ENCODE data around the gene COL7A1. TPM values are rescaled to one million over a fixed set of nuclear protein-coding genes. Genes with fewer than 3 reads are reported as not detected.

Gene COL7A1
- total RNA-seq: 1 to 10 TPM; 1.0 to 1.6 TPM

GRCh38 chr3:48595075-48595525, at the start of gene COL7A1:
Gene COL7A1 (minus strand): TSS chr3:48595329. CDS start chr3:48595159, 170 bp downstream.
- ATAC-seq (ENCODE audit: low read depth) (no peak), DNase-seq (no peak)
- POLR2A ChIA-PET: no interaction called here
- Mint-ChIP-seq H3K4me1 (peaks cover 4% of the 10 kb centered on the region), H3K36me3 (peaks cover 4% of the 10 kb centered on the region), H3K27ac (no peak within 1 kb of the TSS), H3K4me3 (no peak within 1 kb of the TSS), H3K27me3 (peaks cover 26% of the 10 kb centered on the region), H3K9me3 (no peaks in the 10 kb centered on the region)

- DNase-seq (no peak), ATAC-seq (ENCODE audit: low read depth) (no peak)
- POLR2A ChIA-PET: no interaction called here
- H3K27ac Mint-ChIP-seq: no peak overlapping the region
- H3K36me3 Mint-ChIP-seq: peaks cover 2% of the 10 kb centered on the region
- no peak overlapping the region for H3K4me3 Mint-ChIP-seq
- no peaks in the 10 kb centered on the region for H3K27me3 Mint-ChIP-seq
- no peaks in the 10 kb centered on the region for H3K9me3 Mint-ChIP-seq
- H3K4me1 Mint-ChIP-seq: no peaks in the 10 kb centered on the region
These were observed 47.5 kb upstream of the COL7A1 start for GRCh38 chr3:48642605-48643004.

- Mint-ChIP-seq H3K4me1 (no peaks in the 10 kb centered on the region), H3K27me3 (no peaks in the 10 kb centered on the region), H3K36me3 (peaks cover 2% of the 10 kb centered on the region), H3K4me3 (no peak overlapping the region), H3K9me3 (no peaks in the 10 kb centered on the region), H3K27ac (no peak overlapping the region)
- no peak for ATAC-seq (ENCODE audit: low read depth)
- DNase-seq: no peak
- POLR2A ChIA-PET: interaction anchor here (0.6 kb wide), 1 partner anchor 27 kb away, joined by 5 read pairs; no protein-coding TSS in a partner anchor
These were observed 46.3 kb upstream of the COL7A1 start for GRCh38 chr3:48641396-48641795.

DNA sequence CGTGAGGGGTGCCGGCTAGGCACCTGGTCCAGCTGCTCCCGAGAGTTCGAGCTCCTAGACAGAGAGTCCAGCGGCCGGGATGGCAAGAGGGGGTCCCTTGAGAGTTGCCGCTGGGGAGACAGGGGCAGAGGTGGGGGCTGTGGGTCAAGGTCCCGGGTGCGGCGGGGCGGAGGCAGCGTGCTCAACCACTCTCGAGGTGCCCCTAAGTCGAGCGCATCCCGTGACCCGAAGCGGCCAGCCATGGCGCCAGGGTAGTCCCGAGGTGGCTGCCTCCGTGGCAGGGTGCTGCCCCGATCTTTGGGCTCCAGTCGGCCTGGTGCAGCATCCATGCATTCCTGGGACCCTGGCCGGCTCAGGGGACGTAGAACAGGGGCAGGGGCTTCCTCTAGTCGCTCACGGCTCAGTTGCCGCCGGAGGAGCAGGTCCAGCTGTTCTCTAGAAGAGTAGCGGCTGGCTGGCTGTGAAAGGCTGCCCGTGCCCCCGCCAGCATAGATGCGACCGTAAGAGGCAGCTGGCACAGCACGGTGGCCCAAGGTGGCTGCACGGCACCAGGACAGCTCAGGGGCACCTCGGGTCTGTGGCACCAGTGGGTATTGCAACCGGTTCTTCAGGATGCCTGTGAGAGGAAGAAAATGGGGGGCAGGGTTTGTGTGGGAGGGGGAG, 44.9 kb upstream of the COL7A1 start:
- Mint-ChIP-seq H3K36me3 (peaks cover 2% of the 10 kb centered on the region), H3K27ac (no peak overlapping the region), H3K9me3 (no peaks in the 10 kb centered on the region), H3K4me1 (peaks cover 5% of the 10 kb centered on the region), H3K4me3 (no peak overlapping the region), H3K27me3 (no peaks in the 10 kb centered on the region)
- DNase-seq (no peak), ATAC-seq (ENCODE audit: low read depth) (no peak)
- POLR2A ChIA-PET: no interaction called here

- H3K9me3 Mint-ChIP-seq: no peaks in the 10 kb centered on the region
- H3K4me3 Mint-ChIP-seq: no peak overlapping the region
- H3K36me3 Mint-ChIP-seq: peaks cover 3% of the 10 kb centered on the region
- H3K27me3 Mint-ChIP-seq: no peaks in the 10 kb centered on the region
- no peak overlapping the region for H3K27ac Mint-ChIP-seq
- POLR2A ChIA-PET: no interaction called here
- H3K4me1 Mint-ChIP-seq: peaks cover 12% of the 10 kb centered on the region
- no peak for ATAC-seq (ENCODE audit: low read depth)
- no peak for DNase-seq
These were observed 42.2 kb upstream of the COL7A1 start for GRCh38 chr3:48637305-48637704.

DNA sequence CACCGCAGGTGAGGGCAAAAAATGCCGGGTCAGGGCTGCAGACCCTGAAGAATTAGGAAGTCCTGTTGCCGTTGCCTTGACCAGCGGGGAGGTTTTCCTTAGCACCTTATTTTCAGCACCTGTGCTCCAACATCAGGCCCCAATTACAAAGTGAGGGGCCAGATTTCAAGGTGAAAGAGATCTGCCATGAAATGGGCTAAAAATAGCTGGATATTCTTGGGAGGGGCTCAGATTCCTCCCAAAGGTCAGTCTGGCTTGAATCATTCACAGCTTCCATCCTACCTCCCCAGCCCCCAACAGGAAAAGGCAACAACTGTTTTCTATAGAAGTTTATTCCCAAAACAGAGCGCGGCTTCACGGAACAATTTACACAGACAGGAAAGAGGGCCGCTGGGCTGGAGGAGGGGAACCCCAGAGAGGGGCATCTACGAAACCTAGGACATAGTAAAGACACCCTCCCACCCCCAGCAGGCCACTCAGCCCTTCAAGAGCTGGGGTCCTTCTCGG, 41.1 kb upstream of the COL7A1 start:
- peak overlapping the region; percentile 89 for H3K27ac Mint-ChIP-seq
- POLR2A ChIA-PET: interaction anchor here (0.8 to 2.1 kb wide), 9 partner anchors 11 to 81 kb away, joined by 3 to 10 read pairs (median 3); partner anchors contain the start of gene NCKIPSD
- no peaks in the 10 kb centered on the region for H3K9me3 Mint-ChIP-seq
- no peaks in the 10 kb centered on the region for H3K27me3 Mint-ChIP-seq
- no peak for DNase-seq
- peaks cover 13% of the 10 kb centered on the region for H3K4me1 Mint-ChIP-seq
- H3K4me3 Mint-ChIP-seq: peak overlapping the region; percentile 90
- no peak for ATAC-seq (ENCODE audit: low read depth)
- H3K36me3 Mint-ChIP-seq: peaks cover 7% of the 10 kb centered on the region

DNA sequence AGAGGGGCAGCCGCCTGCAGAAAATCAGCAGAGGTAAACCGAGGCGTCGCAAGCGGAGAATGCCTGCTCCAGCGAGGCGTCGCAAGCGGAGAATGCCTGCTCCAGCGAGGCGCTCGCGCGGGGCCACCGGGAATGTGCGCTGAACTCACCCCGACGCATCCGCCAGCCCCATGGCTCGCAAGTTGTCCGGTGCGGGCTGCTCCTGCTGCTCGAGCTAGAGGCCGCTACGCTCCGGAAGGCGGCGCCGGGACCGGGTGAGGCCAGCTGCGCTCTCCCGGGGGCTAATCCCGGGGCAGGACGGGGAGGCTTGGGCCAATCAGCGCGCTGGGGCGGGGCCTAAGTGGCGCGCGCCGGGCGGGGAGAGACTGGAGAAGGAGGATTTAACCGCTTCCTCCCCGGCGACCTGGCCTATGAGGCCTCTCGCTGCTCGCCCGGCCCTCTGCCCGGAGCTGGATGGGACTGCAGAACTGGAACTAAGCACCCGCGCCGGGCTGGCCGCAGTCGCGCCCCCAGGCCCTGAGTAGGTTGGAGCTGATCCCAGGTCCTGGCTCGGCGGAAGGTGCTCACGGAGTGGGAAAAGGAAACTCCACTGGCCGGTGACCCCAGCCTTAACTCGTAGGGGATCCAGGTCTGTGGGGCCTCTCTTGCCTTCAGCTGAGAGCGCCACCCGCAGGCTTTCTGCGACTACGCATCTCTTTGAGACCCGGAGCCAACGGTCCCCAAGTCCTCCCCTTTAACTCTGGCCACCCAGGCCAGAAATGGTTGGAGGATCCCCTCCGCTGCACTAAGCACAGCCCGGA, 40.3 kb upstream of the COL7A1 start, which contains the start of gene SLC26A6:
TSS of gene SLC26A6 (minus strand) at position 240 of the 800 bp plus-strand sequence. CDS start at position 172, 68 bp downstream.
- H3K27ac Mint-ChIP-seq: peak within 1 kb of the TSS; percentile 89
- H3K4me1 Mint-ChIP-seq: peaks cover 13% of the 10 kb centered on the region
- peaks cover 7% of the 10 kb centered on the region for H3K36me3 Mint-ChIP-seq
- DNase-seq (peak; percentile 97), ATAC-seq (ENCODE audit: low read depth) (peak; percentile 95)
- H3K27me3 Mint-ChIP-seq: no peaks in the 10 kb centered on the region
- peak within 1 kb of the TSS; percentile 90 for H3K4me3 Mint-ChIP-seq
- POLR2A ChIA-PET: interaction anchor here (0.5 to 2.1 kb wide), 12 partner anchors 10 to 480 kb away, joined by 3 to 10 read pairs (median 3); partner anchors contain the start of gene NCKIPSD
- no peaks in the 10 kb centered on the region for H3K9me3 Mint-ChIP-seq

GRCh38 chr3:48634661-48635221, 39.6 kb upstream of the COL7A1 start:
- H3K36me3 Mint-ChIP-seq: peaks cover 10% of the 10 kb centered on the region
- POLR2A ChIA-PET: interaction anchor here (0.5 to 2.1 kb wide), 10 partner anchors 11 to 232 kb away, joined by 3 to 10 read pairs (median 4); partner anchors contain the start of genes IP6K2 and TMEM89

DNA sequence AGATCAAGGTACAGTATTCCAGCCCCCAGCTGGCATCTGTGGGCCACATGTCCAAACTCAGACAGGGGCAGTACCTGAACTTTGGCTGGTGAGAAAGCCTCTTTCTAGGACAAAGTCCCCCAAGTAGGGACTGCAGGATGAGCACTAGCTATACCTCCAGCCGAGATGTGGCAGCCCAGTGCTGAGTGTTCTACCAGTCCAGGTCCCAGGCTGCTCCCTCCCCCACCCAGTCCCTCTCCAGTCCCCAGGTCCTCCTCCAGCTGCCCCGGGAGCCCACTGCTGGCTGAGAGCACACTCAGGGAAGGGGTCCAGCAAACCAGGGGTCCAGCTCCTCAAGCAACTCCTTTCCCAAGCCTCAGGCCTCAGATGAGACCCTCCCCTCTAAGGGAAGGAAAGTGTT, 38.6 kb upstream of the COL7A1 start:
- POLR2A ChIA-PET: interaction anchor here (0.5 to 1.0 kb wide), 2 partner anchors 52 to 1251 kb away, joined by 3 to 4 read pairs; partner anchors contain the start of gene NCKIPSD
- no peaks in the 10 kb centered on the region for H3K9me3 Mint-ChIP-seq
- DNase-seq: no peak
- no peaks in the 10 kb centered on the region for H3K27me3 Mint-ChIP-seq
- no peak overlapping the region for H3K4me3 Mint-ChIP-seq
- peaks cover 15% of the 10 kb centered on the region for H3K36me3 Mint-ChIP-seq
- no peak for ATAC-seq (ENCODE audit: low read depth)
- peaks cover 13% of the 10 kb centered on the region for H3K4me1 Mint-ChIP-seq
- H3K27ac Mint-ChIP-seq: no peak overlapping the region

More at GRCh38 chr3:48634661-48635221, 39.6 kb upstream of the COL7A1 start:
- peak overlapping the region; percentile 90 for H3K4me3 Mint-ChIP-seq
- H3K4me1 Mint-ChIP-seq: peaks cover 13% of the 10 kb centered on the region
- H3K27ac Mint-ChIP-seq: peak overlapping the region; percentile 25
- DNase-seq (peak; percentile 66), ATAC-seq (ENCODE audit: low read depth) (peak; percentile 12)
- no peaks in the 10 kb centered on the region for H3K9me3 Mint-ChIP-seq
- no peaks in the 10 kb centered on the region for H3K27me3 Mint-ChIP-seq

- Mint-ChIP-seq H3K9me3 (no peaks in the 10 kb centered on the region), H3K36me3 (peaks cover 15% of the 10 kb centered on the region), H3K27me3 (no peaks in the 10 kb centered on the region), H3K4me3 (no peak overlapping the region), H3K4me1 (peaks cover 13% of the 10 kb centered on the region), H3K27ac (no peak overlapping the region)
- POLR2A ChIA-PET: interaction anchor here (1.0 kb wide), 1 partner anchor 53 kb away, joined by 3 read pairs; the partner anchor contains the start of gene NCKIPSD
- DNase-seq (no peak), ATAC-seq (ENCODE audit: low read depth) (no peak)
These were observed 38.1 kb upstream of the COL7A1 start for GRCh38 chr3:48633256-48633655.

DNA sequence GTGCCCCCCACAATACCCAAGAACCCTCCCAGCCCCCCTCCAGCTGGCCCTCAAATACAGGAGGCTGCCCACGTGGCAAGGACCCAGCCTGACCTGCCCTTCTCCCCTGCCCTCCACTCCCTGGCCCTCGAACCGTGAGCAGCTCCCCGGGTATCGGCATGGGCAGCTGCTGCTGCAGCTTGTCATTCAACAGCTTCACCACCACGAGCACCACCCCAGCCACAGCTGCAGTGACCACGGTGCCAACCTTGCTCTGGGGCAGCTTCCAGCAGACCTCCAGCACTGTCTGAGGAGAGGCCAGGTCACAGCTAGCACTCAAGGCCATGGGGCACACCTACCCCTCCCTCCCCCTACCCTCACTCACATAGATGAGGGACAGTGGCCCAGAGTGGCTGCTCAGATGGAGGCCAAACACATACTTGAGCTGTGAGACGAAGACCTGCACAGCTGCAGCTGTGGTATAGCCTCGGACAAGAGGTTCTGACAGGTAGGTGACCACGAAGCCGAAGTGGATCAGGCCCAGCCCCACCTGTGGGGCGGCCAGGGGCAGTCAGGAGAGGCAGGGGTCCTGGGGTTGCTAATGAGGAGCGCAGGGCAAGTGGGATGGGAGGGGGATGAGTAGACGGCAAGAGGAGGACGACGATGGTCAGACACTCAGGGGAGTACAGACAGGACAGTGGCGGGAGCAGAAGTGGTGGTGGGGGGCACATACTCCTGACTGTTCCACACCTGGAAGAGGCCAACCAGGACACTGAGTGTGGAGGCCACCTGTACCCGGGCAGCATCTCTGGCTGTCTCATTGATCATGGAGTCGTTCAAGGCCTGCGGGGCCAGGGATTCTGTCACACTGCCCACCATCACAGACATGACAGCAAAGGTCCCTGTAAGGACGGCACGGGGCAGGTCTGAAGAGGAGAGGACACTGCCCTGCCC, 36.7 kb upstream of the COL7A1 start:
- Mint-ChIP-seq H3K4me3 (no peak overlapping the region), H3K27me3 (no peaks in the 10 kb centered on the region), H3K36me3 (peaks cover 22% of the 10 kb centered on the region), H3K27ac (no peak overlapping the region), H3K9me3 (no peaks in the 10 kb centered on the region), H3K4me1 (peaks cover 15% of the 10 kb centered on the region)
- ATAC-seq (ENCODE audit: low read depth) (no peak), DNase-seq (no peak)
- POLR2A ChIA-PET: no interaction called here

- DNase-seq: no peak
- POLR2A ChIA-PET: no interaction called here
- ATAC-seq (ENCODE audit: low read depth): no peak
- H3K27ac Mint-ChIP-seq: no peak overlapping the region
- peaks cover 22% of the 10 kb centered on the region for H3K36me3 Mint-ChIP-seq
- H3K9me3 Mint-ChIP-seq: no peaks in the 10 kb centered on the region
- H3K4me1 Mint-ChIP-seq: peaks cover 10% of the 10 kb centered on the region
- no peaks in the 10 kb centered on the region for H3K27me3 Mint-ChIP-seq
- no peak overlapping the region for H3K4me3 Mint-ChIP-seq
These were observed 35.7 kb upstream of the COL7A1 start for GRCh38 chr3:48630833-48631232.

Measured in activated naive CD8-positive, alpha-beta T cell treated with anti-CD3 and anti-CD28 coated beads, Interleukin-2, amount 10 ng/mL, durations not matched to agents 7 days and 5 days (primary cell).